AG04450 (cell line): ENCODE results near the gene TADA2A. TPM values are rescaled to one million over a fixed set of nuclear protein-coding genes. Genes with fewer than 3 reads are reported as not detected.

Experiments used
- CTCF ChIA-PET: fragments of 300-600, 350-600 bp; formaldehyde crosslinking; extraction: SDS; loops from one replicate; lab custom pipeline; 2022; ENCODE audit warnings: antibody characterized with exemption, inconsistent platforms; lab: Charles Lee
- POLR2A ChIA-PET: fragments of 350-600 bp; formaldehyde crosslinking; extraction: SDS; loops from one replicate; lab custom pipeline; 2021; ENCODE audit warnings: antibody characterized with exemption, inconsistent platforms; lab: Yijun Ruan, JAX
- DNase-seq: peaks from one replicate; pipeline ENCODE4 v3.0.0-alpha.2; 2011; ENCODE audit warnings: low read depth, low spot score
- H3K27ac ChIP-seq: one replicate; pipeline ENCODE4 v1.5.1; 2012; ENCODE audit warnings: low read depth, low read length, control low read depth
- H3K27me3 ChIP-seq: one replicate; pipeline ENCODE4 v1.6.0; 2012; ENCODE audit warnings: low read length; ENCODE audit not compliant: control insufficient read depth, insufficient read depth
- H3K4me3 ChIP-seq: 2 replicates; pipeline ENCODE4 v1.5.1; 2011; ENCODE audit warnings: mild to moderate bottlenecking, low read depth, low read length, control low read depth
- H3K9me3 ChIP-seq: 2 replicates; pipeline ENCODE4 v1.5.1; 2012; ENCODE audit warnings: low read length; ENCODE audit not compliant: control insufficient read depth, insufficient read depth
- polyA plus RNA-seq: library from polyadenylated mRNA; depleted of rRNA; stranded (reverse); fragments of >200 nt; gene quantifications from 2 replicates; pipeline ENCODE4 v1.2.3, GENCODE V29; 2011; rRNA removed
- TF ChIP-seq, protein P1 (sequence below): IDR thresholded peaks from 2 replicates; pipeline ENCODE4 v1.5.1; 2011; ENCODE audit warnings: low read depth, low read length, control low read depth, inconsistent platforms

TADA2A gene
- polyA plus RNA-seq, 1 experiment: 21.4 TPM

DNA sequence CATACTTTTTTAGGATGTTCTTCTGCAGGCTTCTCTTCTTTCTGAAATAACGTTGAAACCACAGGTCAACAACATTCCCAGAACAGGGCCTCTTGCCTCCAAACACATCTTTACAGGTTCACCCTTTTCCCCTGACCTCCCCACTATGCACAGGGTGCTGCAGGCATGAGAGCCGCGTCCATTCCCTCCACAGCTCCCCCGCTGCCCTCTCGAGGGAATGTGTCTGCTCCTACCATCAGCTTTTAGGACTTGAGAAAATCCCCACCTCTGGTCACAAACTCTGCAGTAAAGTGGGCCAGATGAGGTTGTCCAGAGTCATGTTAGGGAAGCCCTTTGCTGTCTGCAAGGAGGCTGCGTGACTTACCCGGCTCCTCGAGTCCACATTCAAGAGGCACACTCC is 113.5 kb downstream of the TADA2A start:
- Histone ChIP-seq H3K9me3 (no peaks in the 10 kb centered on the region), H3K4me3 (no peak overlapping the region), H3K27me3 (no peaks in the 10 kb centered on the region), H3K27ac (peak overlapping the region; percentile 21)
- DNase-seq: no peak
- ChIA-PET POLR2A (no interaction called here), CTCF (interaction anchor here (0.6 kb wide), 1 partner anchor 49 kb away, joined by 4 read pairs; no protein-coding TSS in a partner anchor)
- TF ChIP-seq, protein P1, sequence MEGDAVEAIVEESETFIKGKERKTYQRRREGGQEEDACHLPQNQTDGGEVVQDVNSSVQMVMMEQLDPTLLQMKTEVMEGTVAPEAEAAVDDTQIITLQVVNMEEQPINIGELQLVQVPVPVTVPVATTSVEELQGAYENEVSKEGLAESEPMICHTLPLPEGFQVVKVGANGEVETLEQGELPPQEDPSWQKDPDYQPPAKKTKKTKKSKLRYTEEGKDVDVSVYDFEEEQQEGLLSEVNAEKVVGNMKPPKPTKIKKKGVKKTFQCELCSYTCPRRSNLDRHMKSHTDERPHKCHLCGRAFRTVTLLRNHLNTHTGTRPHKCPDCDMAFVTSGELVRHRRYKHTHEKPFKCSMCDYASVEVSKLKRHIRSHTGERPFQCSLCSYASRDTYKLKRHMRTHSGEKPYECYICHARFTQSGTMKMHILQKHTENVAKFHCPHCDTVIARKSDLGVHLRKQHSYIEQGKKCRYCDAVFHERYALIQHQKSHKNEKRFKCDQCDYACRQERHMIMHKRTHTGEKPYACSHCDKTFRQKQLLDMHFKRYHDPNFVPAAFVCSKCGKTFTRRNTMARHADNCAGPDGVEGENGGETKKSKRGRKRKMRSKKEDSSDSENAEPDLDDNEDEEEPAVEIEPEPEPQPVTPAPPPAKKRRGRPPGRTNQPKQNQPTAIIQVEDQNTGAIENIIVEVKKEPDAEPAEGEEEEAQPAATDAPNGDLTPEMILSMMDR: no peak

DNA sequence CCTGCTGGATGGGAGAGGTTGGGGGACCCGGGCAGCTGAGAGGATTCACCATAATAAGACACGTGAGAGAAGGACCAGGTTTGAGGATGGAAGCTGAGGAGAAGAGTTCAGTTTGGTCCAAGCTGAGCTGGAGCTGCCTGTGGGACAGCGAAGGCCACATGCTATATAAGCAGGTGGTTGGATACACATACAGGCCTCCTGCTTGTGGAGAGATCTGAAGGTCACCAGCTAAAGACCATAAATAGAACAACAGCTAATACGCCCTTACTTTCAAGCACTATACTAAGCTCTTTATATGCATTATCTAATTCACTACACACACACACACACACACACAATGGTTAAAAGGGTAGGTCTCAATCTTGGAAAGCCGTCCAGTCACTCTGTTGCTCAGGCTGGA is 115.1 kb downstream of the TADA2A start:
- TF ChIP-seq, protein P1: no peak
- no peaks in the 10 kb centered on the region for H3K27me3 ChIP-seq
- ChIA-PET POLR2A (no interaction called here), CTCF (no interaction called here)
- no peaks in the 10 kb centered on the region for H3K9me3 ChIP-seq
- no peak overlapping the region for H3K27ac ChIP-seq
- no peak for DNase-seq
- H3K4me3 ChIP-seq: no peak overlapping the region

DNA sequence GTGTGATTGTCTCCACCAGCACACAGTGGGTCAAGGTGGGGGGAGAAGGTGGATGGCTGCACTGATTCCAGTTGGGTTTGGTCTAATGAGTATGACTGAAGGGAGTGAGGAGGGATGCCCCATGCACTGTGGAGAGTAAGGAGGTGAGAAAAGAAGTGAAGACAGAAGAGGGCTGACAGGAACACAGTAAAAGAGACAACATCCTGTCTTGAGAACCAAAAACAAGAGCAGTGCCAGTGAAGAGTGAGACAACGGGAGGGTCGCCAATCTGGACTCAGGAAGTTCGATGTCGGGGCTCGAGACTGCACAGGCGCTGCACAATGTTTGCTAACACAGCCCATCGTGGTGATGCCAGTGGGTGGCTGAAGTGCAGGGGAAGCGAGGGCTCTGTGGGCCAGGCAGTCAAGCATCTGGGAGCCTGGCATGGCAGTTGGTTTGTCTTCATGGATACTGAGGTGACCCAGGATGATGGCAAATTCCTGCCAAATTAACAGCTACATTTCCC is 117.1 kb downstream of the TADA2A start:
- POLR2A ChIA-PET: no interaction called here
- no peak for DNase-seq
- Histone ChIP-seq H3K4me3 (no peak overlapping the region), H3K27ac (peak overlapping the region; percentile 21), H3K27me3 (no peaks in the 10 kb centered on the region), H3K9me3 (no peaks in the 10 kb centered on the region)
- CTCF ChIA-PET: no interaction called here
- TF ChIP-seq, protein P1: no peak

DNA sequence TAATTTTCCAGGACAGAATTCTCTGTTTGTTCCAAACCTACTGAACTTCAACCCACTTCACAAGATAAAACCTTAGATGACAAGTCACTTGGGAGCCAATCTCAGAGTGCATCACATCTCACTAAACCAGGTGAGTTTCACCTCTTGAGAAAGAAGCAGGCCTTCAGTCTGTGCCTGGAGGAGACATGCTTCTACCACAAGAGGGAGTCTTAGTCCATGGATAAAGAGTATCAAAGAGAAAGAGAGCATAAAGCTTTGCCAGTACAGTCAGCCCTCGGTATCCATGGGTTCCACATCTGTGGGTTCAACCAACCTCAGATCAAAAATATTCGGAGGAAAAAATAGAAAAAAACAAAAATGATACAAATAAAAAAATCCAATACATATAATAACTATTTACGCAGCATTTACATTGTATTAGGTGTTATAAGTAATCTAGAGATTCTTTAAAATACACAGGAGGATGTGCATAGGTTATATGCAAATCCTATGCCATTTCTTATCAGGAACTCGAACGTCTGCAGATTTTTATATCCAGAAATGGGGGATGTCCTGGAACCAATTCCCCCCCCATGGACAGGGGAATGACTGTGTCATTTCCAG is 120.7 kb downstream of the TADA2A start:
- Histone ChIP-seq H3K27me3 (no peaks in the 10 kb centered on the region), H3K9me3 (no peaks in the 10 kb centered on the region), H3K4me3 (no peak overlapping the region), H3K27ac (no peak overlapping the region)
- ChIA-PET POLR2A (no interaction called here), CTCF (interaction anchor here (0.6 to 3.5 kb wide), 18 partner anchors 8 to 317 kb away, joined by 3 to 32 read pairs (median 4); partner anchors contain the start of gene SYNRG)
- TF ChIP-seq, protein P1: peak; percentile 82
- DNase-seq: peak; percentile 26

Other genes with a start within 250 kb of the TADA2A start
- gene C17orf78, start 30.9 kb upstream of the TADA2A start, polyA plus RNA-seq: not detected in 2 replicates
- 53.6 and 57.9 TPM in 2 replicates for gene ACACA, start 50 bp upstream of the TADA2A start, polyA plus RNA-seq
- gene DUSP14, start 83.0 kb downstream of the TADA2A start, polyA plus RNA-seq: 76.7 and 96.7 TPM in 2 replicates
- 24.9 and 26.2 TPM in 2 replicates for gene SYNRG, start 202.5 kb downstream of the TADA2A start, polyA plus RNA-seq
- gene DDX52, start 236.6 kb downstream of the TADA2A start, polyA plus RNA-seq: 24.2 and 31.8 TPM in 2 replicates